SW480 (cell line): ENCODE measurements around the gene IL23A.

ENCODE experiments used
- DNase-seq: peaks from one replicate; pipeline ENCODE4 v3.0.0-alpha.2; 2016; ENCODE audit warnings: low spot score

IL23A gene

GRCh38 chr12:56361487-56362129 lies 22.9 kb downstream of the IL23A start:
- no peak for DNase-seq

- DNase-seq, result no peak
These were observed 23.7 kb downstream of the IL23A start, which contains the start of gene APOF for GRCh38 chr12:56362130-56363059. APOF (minus strand) TSS chr12:56362857; CDS start chr12:56362745, 112 bp downstream.

GRCh38 chr12:56366948-56367347 lies 28.3 kb downstream of the IL23A start:
- DNase-seq, result no peak

GRCh38 chr12:56373515-56373914 lies 34.8 kb downstream of the IL23A start:
- no peak for DNase-seq

DNA sequence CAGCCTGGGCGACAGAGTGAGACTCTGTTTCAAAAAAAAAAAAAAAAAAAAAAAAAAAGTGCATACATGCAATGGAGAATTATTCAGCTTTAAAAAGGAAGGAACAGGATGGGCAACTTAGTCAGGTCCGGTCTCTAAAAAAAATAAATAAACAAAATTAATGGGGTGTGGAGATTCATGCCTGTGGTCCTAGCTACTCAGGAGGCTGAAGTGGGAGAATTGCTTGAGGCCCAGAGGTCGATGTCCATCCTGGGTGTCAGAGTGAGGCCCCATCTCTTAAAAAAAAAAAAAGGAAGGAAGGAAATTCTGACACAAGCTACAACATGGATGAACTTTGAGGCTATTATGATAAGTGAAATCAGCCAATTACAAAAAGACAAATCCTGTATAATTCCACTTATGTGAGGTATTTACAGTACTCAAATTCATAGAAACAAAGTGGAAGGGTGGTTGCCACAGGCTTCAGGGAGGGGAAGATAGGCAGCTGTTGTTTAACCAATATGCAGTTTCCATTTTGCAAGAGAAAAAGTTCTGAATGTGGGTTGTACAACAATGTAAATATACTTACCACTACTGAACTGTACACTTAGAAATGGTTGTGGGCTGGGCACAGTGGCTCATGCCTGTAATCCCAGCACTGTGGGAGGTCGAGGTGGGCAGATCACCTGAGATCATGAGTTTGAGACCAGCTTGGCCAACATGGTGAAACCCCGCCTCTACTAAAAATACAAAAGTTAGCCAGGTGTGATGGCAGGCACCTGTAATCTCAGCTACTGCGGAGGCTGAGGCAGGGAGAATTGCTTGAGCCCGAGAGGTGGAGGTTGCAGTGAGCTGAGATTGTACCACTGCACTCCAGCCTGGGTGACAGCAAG lies 36.3 kb downstream of the IL23A start:
- DNase-seq, result no peak

GRCh38 chr12:56375598-56376434 lies 37.1 kb downstream of the IL23A start:
- no peak for DNase-seq

DNA sequence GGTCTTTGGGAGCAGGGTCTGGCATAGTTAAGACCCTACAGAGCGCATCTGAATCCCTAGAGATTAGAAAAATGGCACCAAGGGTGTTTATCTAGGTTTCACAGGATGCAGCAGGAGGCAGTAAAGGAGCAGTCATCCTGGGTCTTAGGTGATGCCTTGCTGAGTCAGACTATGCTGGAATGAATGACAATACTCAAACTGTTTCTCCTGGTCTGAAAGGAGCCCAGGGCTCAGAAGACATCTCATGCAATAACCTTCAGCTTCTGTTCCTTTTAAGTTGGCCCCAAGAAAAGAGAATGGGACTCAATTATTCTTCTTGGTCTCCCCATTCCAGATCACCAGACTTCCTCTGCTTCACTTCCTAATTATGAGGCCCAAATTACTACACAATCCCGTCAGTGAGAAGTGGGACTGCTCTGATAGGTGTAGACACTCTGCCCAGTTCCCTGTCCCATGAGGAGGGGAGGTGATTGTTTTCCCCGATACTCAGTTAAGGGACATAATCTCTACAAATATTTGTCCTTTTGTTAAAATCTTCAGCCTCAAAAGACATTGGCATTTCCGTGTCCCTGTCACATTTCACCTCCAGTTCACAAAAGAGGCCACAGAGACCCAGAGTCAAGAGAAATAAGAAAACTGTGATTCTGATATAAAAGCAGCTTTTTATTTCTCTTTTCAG lies 38.8 kb downstream of the IL23A start:
- no peak for DNase-seq

DNA sequence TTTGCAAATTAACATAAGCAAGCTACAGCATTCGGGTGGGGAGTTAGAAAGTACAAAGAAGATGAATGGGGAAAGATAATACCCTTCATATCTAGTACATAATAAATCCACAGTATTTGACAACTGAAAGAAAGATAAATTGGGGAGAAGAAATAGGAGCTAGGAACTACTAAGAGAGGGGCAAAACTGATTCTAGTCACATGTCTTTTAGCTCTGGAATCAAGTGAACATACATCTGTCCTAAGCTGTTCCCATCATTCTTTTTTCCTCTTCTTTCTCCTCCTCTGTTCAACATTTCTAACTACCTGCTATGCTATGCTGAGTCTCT lies 39.3 kb downstream of the IL23A start:
- no peak for DNase-seq

GRCh38 chr12:56382611-56383010 lies 43.9 kb downstream of the IL23A start:
- no peak for DNase-seq

GRCh38 chr12:56385873-56386272 lies 47.2 kb downstream of the IL23A start:
- DNase-seq, result peak; percentile 11

- no peak for DNase-seq
These were observed 48.6 kb downstream of the IL23A start for GRCh38 chr12:56387152-56387736.

GRCh38 chr12:56389412-56389811 lies 50.7 kb downstream of the IL23A start:
- DNase-seq, result no peak
